HG03025 (cell line): ENCODE results near the gene PRDM11.

Source experiments
- ATAC-seq: cut with Tn5 transposase; IDR thresholded peaks from one replicate; pipeline ENCODE4 v1.9.1; 2021; ENCODE audit warnings: mild to moderate bottlenecking, moderate library complexity; ENCODE audit not compliant: unreplicated experiment, low FRiP score

PRDM11 gene

GRCh38 chr11:45280449-45280848, 134.0 kb downstream of the PRDM11 start:
- ATAC-seq: no peak

GRCh38 chr11:45282081-45282480, 135.6 kb downstream of the PRDM11 start:
- no peak for ATAC-seq
